ENCODE measurements around the gene GON7. TPM values are rescaled to one million over a fixed set of nuclear protein-coding genes. Genes with fewer than 3 reads are reported as not detected.
"Not testable (repeated sequence)": the region's sequence is repeated elsewhere in the genome, so short reads cannot be mapped to it uniquely, and the experiment has no call there.

The GON7 gene
- total and polyA plus RNA-seq, 11 donors, result 10.3 to 27.4 (median 17.2) TPM

- Histone ChIP-seq H3K27me3 (no peaks in the 10 kb centered on the region), H3K36me3 (no peaks in the 10 kb centered on the region), H3K27ac (no peak overlapping the region), H3K4me1 (no peaks in the 10 kb centered on the region), H3K4me3 (no peak overlapping the region), H3K9me3 (no peaks in the 10 kb centered on the region)
- ATAC-seq, result no peak
- TF ChIP-seq CTCF (IDR thresholded peaks at IDR 0.05) (no peak), POLR2A (IDR thresholded peaks at IDR 0.05) (no peak)
- intact Hi-C loops (cut with DNase I), result no loop called here
- 66 to 73% (median 70%) methylated on average over 4 of the region's 4 CpGs for WGBS, 4 donors
- no peak for DNase-seq
These were observed 45.4 kb downstream of the GON7 start for GRCh38 chr14:93161411-93161940.

- DNase-seq, result no peak
- H3K4me3 ChIP-seq, result no peak overlapping the region
- H3K36me3 ChIP-seq, result no peaks in the 10 kb centered on the region
- H3K27me3 ChIP-seq, result no peaks in the 10 kb centered on the region
- intact Hi-C loops (cut with DNase I), result no loop called here
- TF ChIP-seq POLR2A (IDR thresholded peaks at IDR 0.05), result no peak
- TF ChIP-seq CTCF (IDR thresholded peaks at IDR 0.05), result peak in 8 of 12 donors; percentile 9 to 39 (median 28)
- no peaks in the 10 kb centered on the region for H3K9me3 ChIP-seq
- ATAC-seq, result no peak
- no peak overlapping the region for H3K27ac ChIP-seq
- no peaks in the 10 kb centered on the region for H3K4me1 ChIP-seq
- 34 to 45% (median 41%) methylated on average over 4 of the region's 4 CpGs for WGBS, 4 donors
These were observed 46.5 kb downstream of the GON7 start for GRCh38 chr14:93160353-93160801.

DNA sequence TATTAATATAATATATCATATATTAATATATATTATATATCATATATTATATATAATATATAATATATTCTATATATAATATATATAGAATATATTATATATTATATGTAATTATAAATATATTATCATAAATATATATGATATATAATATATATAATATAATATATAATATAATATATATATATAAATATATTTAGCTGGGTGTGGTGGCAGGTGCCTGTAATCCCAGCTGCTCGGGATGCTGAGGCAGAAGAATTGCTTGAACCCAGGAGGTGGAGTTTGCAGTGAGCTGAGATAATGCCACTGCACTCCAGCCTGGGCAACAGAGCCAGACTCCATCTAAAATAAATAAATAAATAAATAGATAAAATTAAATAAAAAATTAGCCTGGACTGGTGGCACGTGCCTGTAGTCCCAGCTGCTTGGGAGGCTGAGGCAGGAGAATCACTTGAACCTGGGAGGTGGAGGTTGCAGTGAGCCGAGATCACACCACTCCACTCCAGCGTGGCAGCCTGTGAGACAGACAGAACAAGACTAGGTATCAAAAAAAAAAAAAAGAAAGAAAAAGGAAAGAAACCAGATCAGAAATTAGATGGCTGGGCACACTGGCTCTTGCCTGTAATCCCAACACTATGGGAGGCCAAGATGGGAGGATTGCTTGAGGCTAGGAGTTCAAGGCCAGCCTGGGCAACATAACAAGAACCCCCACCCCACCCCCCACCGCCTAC is 47.1 kb downstream of the GON7 start:
- H3K9me3 ChIP-seq; H3K27me3 ChIP-seq; H3K27ac ChIP-seq; H3K4me3 ChIP-seq; H3K4me1 ChIP-seq; DNase-seq; H3K36me3 ChIP-seq; intact Hi-C loops (cut with DNase I); ATAC-seq: not testable (repeated sequence)
- WGBS, 4 donors, result 63 to 73% (median 67%) methylated on average over 5 of the region's 5 CpGs

- H3K36me3 ChIP-seq; H3K4me3 ChIP-seq; ATAC-seq; DNase-seq; H3K9me3 ChIP-seq; H3K27me3 ChIP-seq; intact Hi-C loops (cut with DNase I); H3K4me1 ChIP-seq; H3K27ac ChIP-seq: not testable (repeated sequence)
- WGBS, 4 donors, result 92 to 95% (median 93%) methylated on average over 7 of the region's 7 CpGs
These were observed 48.5 kb downstream of the GON7 start for GRCh38 chr14:93158349-93158748.

DNA sequence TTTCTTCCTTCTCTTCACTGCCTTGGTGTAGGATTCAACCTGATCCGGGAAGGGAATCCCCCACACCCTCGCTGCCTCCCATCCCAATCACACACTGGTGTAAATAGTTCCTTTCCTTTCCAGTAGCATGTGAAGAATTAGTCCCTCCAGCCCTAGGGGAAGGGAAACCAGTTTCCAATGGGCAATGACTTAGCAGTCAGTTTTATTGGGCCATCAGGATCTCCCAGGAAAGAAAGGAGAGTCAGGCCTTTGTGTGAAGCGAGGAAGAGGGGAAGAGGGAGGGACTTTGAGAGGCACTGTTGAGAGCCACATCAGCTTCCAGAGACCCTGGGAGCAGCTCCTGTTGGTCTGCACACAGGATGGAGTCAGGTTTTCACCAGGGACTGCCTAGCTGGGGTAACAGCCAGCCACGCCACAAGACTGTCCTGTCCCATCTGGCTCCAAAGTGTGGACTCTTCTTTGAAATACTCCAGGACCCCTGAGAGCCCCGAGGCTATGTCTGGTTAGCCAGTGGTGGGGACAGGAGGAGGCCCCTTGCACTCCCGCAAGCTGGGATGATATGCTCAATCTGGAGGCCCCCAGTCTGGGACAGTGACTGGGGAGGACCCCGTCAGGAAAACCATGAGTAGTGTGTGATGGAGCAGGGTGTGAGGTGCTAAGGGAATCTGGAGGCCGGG is 50.0 kb downstream of the GON7 start:
- no peak for ATAC-seq
- TF ChIP-seq POLR2A (IDR thresholded peaks at IDR 0.05) (no peak), CTCF (IDR thresholded peaks at IDR 0.05) (no peak)
- DNase-seq, result no peak
- no peaks in the 10 kb centered on the region for H3K4me1 ChIP-seq
- H3K4me3 ChIP-seq, result no peak overlapping the region
- WGBS, 4 donors, result 72 to 83% (median 75%) methylated on average over 7 to 8 of the region's 8 CpGs
- H3K9me3 ChIP-seq, result no peaks in the 10 kb centered on the region
- no peaks in the 10 kb centered on the region for H3K36me3 ChIP-seq
- intact Hi-C loops (cut with DNase I), result no loop called here
- H3K27me3 ChIP-seq, result no peaks in the 10 kb centered on the region
- no peak overlapping the region for H3K27ac ChIP-seq
